ENCODE measurements around the gene SRCIN1. TPM values are rescaled to one million over a fixed set of nuclear protein-coding genes. Genes with fewer than 3 reads are reported as not detected.
"Not testable (repeated sequence)": the region's sequence is repeated elsewhere in the genome, so short reads cannot be mapped to it uniquely, and the experiment has no call there.

The SRCIN1 gene
- total RNA-seq, 1 donor from 2014 or later, result 0.05 TPM

- no peaks in the 10 kb centered on the region for H3K9me3 Mint-ChIP-seq (ENCODE audit: unreplicated experiment)
- peak; percentile 93 for DNase-seq (ENCODE audit: extremely low spot score, unreplicated experiment)
- H3K27ac Mint-ChIP-seq (ENCODE audit: unreplicated experiment), result peak overlapping the region; percentile 92
- H3K36me3 Mint-ChIP-seq (ENCODE audit: unreplicated experiment), result peaks cover 12% of the 10 kb centered on the region
- peak overlapping the region; percentile 82 for H3K4me3 Mint-ChIP-seq (ENCODE audit: unreplicated experiment)
- peak; percentile 85 for TF ChIP-seq CTCF (IDR thresholded peaks at IDR 0.05)
- H3K27me3 Mint-ChIP-seq (ENCODE audit: unreplicated experiment), result no peaks in the 10 kb centered on the region
- H3K4me1 Mint-ChIP-seq (ENCODE audit: unreplicated experiment), result peaks cover 27% of the 10 kb centered on the region
Measured at GRCh38 chr17:38508954-38509771, 96.6 kb downstream of the SRCIN1 start.

- H3K4me3 Mint-ChIP-seq (ENCODE audit: unreplicated experiment), result peak overlapping the region; percentile 33
- TF ChIP-seq CTCF (IDR thresholded peaks at IDR 0.05), result no peak
Measured at GRCh38 chr17:38508570-38508950, 97.2 kb downstream of the SRCIN1 start.

GRCh38 chr17:38507921-38508569 lies 97.7 kb downstream of the SRCIN1 start:
- peaks cover 27% of the 10 kb centered on the region for H3K4me1 Mint-ChIP-seq (ENCODE audit: unreplicated experiment)
- TF ChIP-seq CTCF (IDR thresholded peaks at IDR 0.05), result no peak
- H3K9me3 Mint-ChIP-seq (ENCODE audit: unreplicated experiment), result no peaks in the 10 kb centered on the region
- H3K4me3 Mint-ChIP-seq (ENCODE audit: unreplicated experiment), result peak overlapping the region; percentile 10
- peak overlapping the region; percentile 52 for H3K27ac Mint-ChIP-seq (ENCODE audit: unreplicated experiment)
- no peak for DNase-seq (ENCODE audit: extremely low spot score, unreplicated experiment)
- H3K36me3 Mint-ChIP-seq (ENCODE audit: unreplicated experiment), result peaks cover 22% of the 10 kb centered on the region
- H3K27me3 Mint-ChIP-seq (ENCODE audit: unreplicated experiment), result no peaks in the 10 kb centered on the region

More at GRCh38 chr17:38508570-38508950, 97.2 kb downstream of the SRCIN1 start:
- Mint-ChIP-seq H3K9me3 (ENCODE audit: unreplicated experiment) (no peaks in the 10 kb centered on the region), H3K36me3 (ENCODE audit: unreplicated experiment) (peaks cover 18% of the 10 kb centered on the region), H3K27me3 (ENCODE audit: unreplicated experiment) (no peaks in the 10 kb centered on the region), H3K4me1 (ENCODE audit: unreplicated experiment) (peaks cover 27% of the 10 kb centered on the region), H3K27ac (ENCODE audit: unreplicated experiment) (peak overlapping the region; percentile 52)
- DNase-seq (ENCODE audit: extremely low spot score, unreplicated experiment), result no peak

- no peak for TF ChIP-seq CTCF (IDR thresholded peaks at IDR 0.05)
- Mint-ChIP-seq H3K9me3 (ENCODE audit: unreplicated experiment) (no peaks in the 10 kb centered on the region), H3K27me3 (ENCODE audit: unreplicated experiment) (no peaks in the 10 kb centered on the region), H3K4me1 (ENCODE audit: unreplicated experiment) (peaks cover 27% of the 10 kb centered on the region), H3K27ac (ENCODE audit: unreplicated experiment) (peak overlapping the region; percentile 27), H3K4me3 (ENCODE audit: unreplicated experiment) (no peak overlapping the region), H3K36me3 (ENCODE audit: unreplicated experiment) (peaks cover 28% of the 10 kb centered on the region)
- no peak for DNase-seq (ENCODE audit: extremely low spot score, unreplicated experiment)
Measured at GRCh38 chr17:38507436-38507835, 98.3 kb downstream of the SRCIN1 start.

GRCh38 chr17:38504216-38504615 lies 101.5 kb downstream of the SRCIN1 start:
- Mint-ChIP-seq H3K4me3 (ENCODE audit: unreplicated experiment) (no peak overlapping the region), H3K36me3 (ENCODE audit: unreplicated experiment) (peaks cover 39% of the 10 kb centered on the region), H3K9me3 (ENCODE audit: unreplicated experiment) (no peaks in the 10 kb centered on the region), H3K27me3 (ENCODE audit: unreplicated experiment) (no peaks in the 10 kb centered on the region), H3K27ac (ENCODE audit: unreplicated experiment) (no peak overlapping the region), H3K4me1 (ENCODE audit: unreplicated experiment) (peaks cover 16% of the 10 kb centered on the region)
- no peak for TF ChIP-seq CTCF (IDR thresholded peaks at IDR 0.05)
- DNase-seq (ENCODE audit: extremely low spot score, unreplicated experiment), result no peak

GRCh38 chr17:38503286-38503913 lies 102.4 kb downstream of the SRCIN1 start:
- H3K36me3 Mint-ChIP-seq (ENCODE audit: unreplicated experiment), result peaks cover 39% of the 10 kb centered on the region
- H3K4me3 Mint-ChIP-seq (ENCODE audit: unreplicated experiment); H3K27ac Mint-ChIP-seq (ENCODE audit: unreplicated experiment); H3K4me1 Mint-ChIP-seq (ENCODE audit: unreplicated experiment); H3K27me3 Mint-ChIP-seq (ENCODE audit: unreplicated experiment); H3K9me3 Mint-ChIP-seq (ENCODE audit: unreplicated experiment); DNase-seq (ENCODE audit: extremely low spot score, unreplicated experiment): not testable (repeated sequence)

GRCh38 chr17:38501718-38502117 lies 104.0 kb downstream of the SRCIN1 start:
- not testable (repeated sequence) for H3K9me3 Mint-ChIP-seq (ENCODE audit: unreplicated experiment); H3K4me3 Mint-ChIP-seq (ENCODE audit: unreplicated experiment); H3K4me1 Mint-ChIP-seq (ENCODE audit: unreplicated experiment); DNase-seq (ENCODE audit: extremely low spot score, unreplicated experiment); H3K27ac Mint-ChIP-seq (ENCODE audit: unreplicated experiment); H3K27me3 Mint-ChIP-seq (ENCODE audit: unreplicated experiment)
- peaks cover 46% of the 10 kb centered on the region for H3K36me3 Mint-ChIP-seq (ENCODE audit: unreplicated experiment)

Measured in osteocyte (in vitro differentiated cells).